HepG2 (cell line): ENCODE measurements around the gene PHTF2. TPM values are rescaled to one million over a fixed set of nuclear protein-coding genes. Genes with fewer than 3 reads are reported as not detected.

ENCODE experiments used
- ATAC-seq: fragments of 200-7000 bp; cut with Tn5 transposase; 3 replicates; pipeline ENCODE4 v1.9.1; 2020; ENCODE audit warnings: mild to moderate bottlenecking, moderate library complexity
- BruUV-seq: library from RNA; stranded (reverse); fragments of 400-500 nt; replicated peaks from 2 replicates; lab custom pipeline; 2021; lab: Mats Ljungman, UMichigan
- CTCF ChIA-PET: fragments of 300-600 bp; formaldehyde crosslinking; extraction: SDS; loops from one replicate; lab custom pipeline; 2021; ENCODE audit warnings: low total read pairs, inconsistent platforms, low intra/inter-chr PET ratio; lab: Yijun Ruan, JAX
- POLR2A ChIA-PET: fragments of 350-600 bp; sonication (Branson Sonifier 250); formaldehyde crosslinking; loops from one replicate; lab custom pipeline; 2020; ENCODE audit warnings: antibody characterized with exemption, inconsistent platforms; lab: Yijun Ruan, JAX
- DNase-seq: peaks from one replicate; pipeline ENCODE4 v3.0.0-alpha.2; 2015; ENCODE audit warnings: low spot score
- FAIRE-seq: peaks from 3 replicates; lab custom pipeline; 2011; peaks lifted over from hg19 to GRCh38; lab: Jason Lieb, UNC
- H2AFZ ChIP-seq: one replicate; pipeline ENCODE4 v1.6.1; 2011; ENCODE audit warnings: low read length, inconsistent platforms
- H3K27ac ChIP-seq: fragments of 300-600 bp; 3 replicates; pipeline ENCODE4 v1.8.0; 2011; ENCODE audit warnings: mixed run types, mild to moderate bottlenecking, mixed read lengths, low read length, inconsistent platforms; ENCODE audit not compliant: insufficient read depth; ENCODE audit errors: extremely low read length
- H3K27me3 ChIP-seq, 2 experiments: fragments of 200-600 bp in 1 of 2; 2 replicates in 1 of 2; 3 replicates in 1 of 2; pipeline versions ENCODE4 v1.6.0 to v1.8.0; 2011; ENCODE audit warnings: low read length in 2 of 2, mild to moderate bottlenecking in 2 of 2, moderate library complexity in 2 of 2, inconsistent platforms in 1 of 2; ENCODE audit not compliant: insufficient read depth in 2 of 2, control insufficient read depth in 1 of 2
- H3K36me3 ChIP-seq, 2 experiments: fragments of 200-600 bp in 1 of 2; replicated peaks in 1 of 2; 2 replicates in 1 of 2; 3 replicates in 1 of 2; pipeline versions ENCODE4 v1.5.1 to v1.8.0; 2011; ENCODE audit warnings: low read length in 2 of 2, inconsistent platforms in 1 of 2; ENCODE audit not compliant: insufficient read depth in 2 of 2, control insufficient read depth in 1 of 2
- H3K4me1 ChIP-seq: 2 replicates; pipeline ENCODE4 v1.5.1; 2012; ENCODE audit warnings: low read length, inconsistent platforms; ENCODE audit not compliant: insufficient read depth
- H3K4me2 ChIP-seq: 2 replicates; pipeline ENCODE4 v1.6.0; 2011; ENCODE audit warnings: low read depth, low read length, inconsistent platforms
- H3K4me3 ChIP-seq, 3 experiments: fragments of 200-600 bp in 1 of 3; sonication (generic), shearing (Covaris generic) in 1 of 3; replicated peaks in 1 of 3; 2 replicates each; pipeline ENCODE4 v1.5.1; 2011 to 2016; ENCODE audit warnings: low read length in 3 of 3, inconsistent platforms in 2 of 3, low read depth in 2 of 3, mild to moderate bottlenecking in 2 of 3, control low read depth in 1 of 3, mixed read lengths in 1 of 3; ENCODE audit not compliant: insufficient read depth in 1 of 3
- H3K79me2 ChIP-seq: one replicate; pipeline ENCODE4 v1.6.1; 2011; ENCODE audit warnings: low read length, inconsistent platforms; ENCODE audit not compliant: insufficient read depth
- H3K9ac ChIP-seq: 2 replicates; pipeline ENCODE4 v1.6.0; 2011; ENCODE audit warnings: mild to moderate bottlenecking, low read depth, low read length, inconsistent platforms; ENCODE audit not compliant: insufficient read depth
- H3K9me3 ChIP-seq: 2 replicates; pipeline ENCODE4 v1.5.1; 2012; ENCODE audit warnings: mild to moderate bottlenecking, low read length
- H4K20me1 ChIP-seq: 2 replicates; pipeline ENCODE4 v1.6.0; 2011; ENCODE audit warnings: inconsistent platforms, mild to moderate bottlenecking, low read length, moderate library complexity; ENCODE audit not compliant: insufficient read depth
- EEA1 ChIP-seq: sonication (generic); formaldehyde crosslinking; IDR thresholded peaks from 2 replicates; pipeline ENCODE4 v1.5.1; 2020; ENCODE audit warnings: mild to moderate bottlenecking, missing genetic modification reagents, borderline replicate concordance
- ELF4 ChIP-seq: sonication (generic); formaldehyde crosslinking; IDR thresholded peaks from 2 replicates; pipeline ENCODE4 v1.5.0; 2020; ENCODE audit warnings: missing genetic modification reagents, mild to moderate bottlenecking, moderate library complexity, borderline replicate concordance
- GATAD2A ChIP-seq: IDR thresholded peaks from 2 replicates; pipeline ENCODE4 v1.6.1; 2016
- HDAC2 ChIP-seq: sonication (generic); formaldehyde crosslinking; IDR thresholded peaks from 2 replicates; pipeline ENCODE4 v1.4.0; 2020; ENCODE audit warnings: missing genetic modification reagents
- JDP2 ChIP-seq: sonication (generic); formaldehyde crosslinking; IDR thresholded peaks from 2 replicates; pipeline ENCODE4 v1.8.1; 2022; ENCODE audit warnings: missing genetic modification reagents, borderline replicate concordance
- KDM5B ChIP-seq: sonication (generic); formaldehyde crosslinking; IDR thresholded peaks from 2 replicates; pipeline ENCODE4 v1.4.0; 2020; ENCODE audit warnings: missing genetic modification reagents, mild to moderate bottlenecking, borderline replicate concordance
- KLF11 ChIP-seq: IDR thresholded peaks from 2 replicates; pipeline ENCODE4 v1.6.1; 2016; ENCODE audit warnings: missing compliant biosample characterization
- SCMH1 ChIP-seq: sonication (generic); formaldehyde crosslinking; IDR thresholded peaks from 2 replicates; pipeline ENCODE4 v1.9.0; 2021; ENCODE audit warnings: missing genetic modification reagents, mild to moderate bottlenecking, borderline replicate concordance
- SIN3A ChIP-seq: IDR thresholded peaks from 2 replicates; pipeline ENCODE4 v1.6.1; 2011; ENCODE audit warnings: low read depth, mild to moderate bottlenecking, control low read depth, low read length, borderline replicate concordance
- TOPORS ChIP-seq: sonication (generic); formaldehyde crosslinking; IDR thresholded peaks from 2 replicates; pipeline ENCODE4 v1.8.0; 2023; ENCODE audit warnings: mild to moderate bottlenecking, missing genetic modification reagents
- ZFP36L1 ChIP-seq: sonication (generic); formaldehyde crosslinking; IDR thresholded peaks from 2 replicates; pipeline ENCODE4 v1.8.0; 2022; ENCODE audit warnings: mild to moderate bottlenecking, missing genetic modification reagents, moderate library complexity
- ZNF207 ChIP-seq: fragments of 450-650 bp; IDR thresholded peaks from 2 replicates; pipeline ENCODE4 v1.6.1; 2016; ENCODE audit warnings: antibody characterized with exemption, borderline replicate concordance
- ZNF382 ChIP-seq: sonication (generic); formaldehyde crosslinking; IDR thresholded peaks from 2 replicates; pipeline ENCODE4 v1.5.0; 2020; ENCODE audit warnings: missing genetic modification reagents, mild to moderate bottlenecking, borderline replicate concordance
- ZNF451 ChIP-seq: sonication (generic); formaldehyde crosslinking; IDR thresholded peaks from 2 replicates; pipeline ENCODE4 v1.5.0; 2020; ENCODE audit warnings: mild to moderate bottlenecking, missing genetic modification reagents
- ZNF747 ChIP-seq: sonication (generic); formaldehyde crosslinking; IDR thresholded peaks from 2 replicates; pipeline ENCODE4 v1.8.1; 2023; ENCODE audit warnings: missing genetic modification reagents, mild to moderate bottlenecking, borderline replicate concordance
- WGBS: methylation state at CpG from one replicate; pipeline ENCODE4 v1.1.6; 2017; ENCODE audit warnings: low lambda C conversion rate; 5-methylcytosine and 5-hydroxymethylcytosine counted together
- in situ Hi-C: cut with HindIII; loops from 2 replicates; pipeline ENCODE4 v1.10.0; 2017; ENCODE audit warnings: low pct_unique_long_range_greater_than_20kb; ENCODE audit not compliant: extremely low pct_ligation_motif_present
- intact Hi-C: fragments of 100-400 bp; cut with micrococcal nuclease; formaldehyde crosslinking; loops from one replicate; pipeline ENCODE4 v1.10.0; 2022; ENCODE audit not compliant: unreplicated experiment
- polyA plus RNA-seq, 8 experiments: library from polyadenylated mRNA; depleted of rRNA in 3 of 8; stranded (reverse) in 7 of 8; unstranded in 1 of 8; fragments of >200 nt; fragmentation: Illumina TruSeq in 4 of 8; extraction: Trizol in 4 of 8; gene quantifications; 2 replicates each; pipeline versions ENCODE4 v1.2.1 to v1.2.3, GENCODE V29; 2011 to 2016; ENCODE audit warnings: low read depth in 4 of 8, missing spikeins in 1 of 8, mixed read lengths in 1 of 8; ENCODE audit not compliant: insufficient read depth in 1 of 8
- total RNA-seq, 5 experiments: library from RNA; depleted of rRNA; stranded (reverse); fragments of >200 nt; fragmentation: Illumina TruSeq; extraction: Trizol; gene quantifications; 2 replicates each; pipeline ENCODE4 v1.2.3, GENCODE V29; 2016; ENCODE audit warnings: low read depth in 1 of 5
- TF ChIP-seq, protein P1 (sequence below): sonication (generic); formaldehyde crosslinking; IDR thresholded peaks from 2 replicates; pipeline ENCODE4 v1.8.0; 2023; ENCODE audit warnings: mild to moderate bottlenecking, missing genetic modification reagents
- TF ChIP-seq, protein P2 (sequence below): IDR thresholded peaks from 2 replicates; pipeline ENCODE4 v1.6.1; 2016; ENCODE audit warnings: mild to moderate bottlenecking, missing biosample characterization, missing genetic modification reagents
- TF ChIP-seq, protein P3 (sequence below): sonication (generic); formaldehyde crosslinking; IDR thresholded peaks from 2 replicates; pipeline ENCODE4 v1.9.0; 2021; ENCODE audit warnings: missing genetic modification reagents, mild to moderate bottlenecking, borderline replicate concordance
- TF ChIP-seq, protein P4 (sequence below): sonication (generic); formaldehyde crosslinking; IDR thresholded peaks from 2 replicates; pipeline ENCODE4 v1.4.0; 2020; ENCODE audit warnings: mild to moderate bottlenecking, missing genetic modification reagents

The PHTF2 gene
- total and polyA plus RNA-seq, 2 of the 13 experiments (the other 11 are each of a cell fraction or from before 2014, with no cell fraction given), result 7.4 to 10.2 TPM

DNA sequence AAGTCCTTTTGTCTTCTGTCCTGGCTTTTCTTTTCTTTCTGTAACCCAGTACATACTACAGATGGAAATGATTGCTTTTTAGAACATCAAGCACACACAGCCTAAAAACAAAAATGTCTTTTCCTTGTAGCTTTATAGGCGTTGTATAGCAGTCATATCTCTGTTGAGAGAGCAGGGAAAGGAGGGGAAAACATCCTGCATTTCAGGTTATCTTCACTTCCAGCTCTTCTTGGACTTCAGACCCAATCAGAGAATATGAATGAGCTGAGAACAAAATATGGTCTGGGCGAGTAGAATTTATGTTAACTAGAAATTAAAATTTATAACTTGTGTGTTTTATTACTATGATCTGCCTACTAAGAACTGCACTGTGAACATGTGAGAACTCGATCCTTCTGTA, 15.0 kb upstream of the PHTF2 start:
- no TSS peak for BruUV-seq
- TF ChIP-seq KDM5B (CRISPR knock-in tag), result no peak
- no peak for TF ChIP-seq HDAC2
- TF ChIP-seq, protein P1, sequence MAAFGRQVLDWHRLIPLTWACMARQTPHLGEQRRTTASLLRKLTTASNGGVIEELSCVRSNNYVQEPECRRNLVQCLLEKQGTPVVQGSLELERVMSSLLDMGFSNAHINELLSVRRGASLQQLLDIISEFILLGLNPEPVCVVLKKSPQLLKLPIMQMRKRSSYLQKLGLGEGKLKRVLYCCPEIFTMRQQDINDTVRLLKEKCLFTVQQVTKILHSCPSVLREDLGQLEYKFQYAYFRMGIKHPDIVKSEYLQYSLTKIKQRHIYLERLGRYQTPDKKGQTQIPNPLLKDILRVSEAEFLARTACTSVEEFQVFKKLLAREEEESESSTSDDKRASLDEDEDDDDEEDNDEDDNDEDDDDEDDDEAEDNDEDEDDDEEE (CRISPR knock-in tag), result no peak
- TF ChIP-seq SCMH1 (CRISPR knock-in tag), result no peak
- no peak for TF ChIP-seq ELF4 (CRISPR knock-in tag)
- TF ChIP-seq, protein P2, sequence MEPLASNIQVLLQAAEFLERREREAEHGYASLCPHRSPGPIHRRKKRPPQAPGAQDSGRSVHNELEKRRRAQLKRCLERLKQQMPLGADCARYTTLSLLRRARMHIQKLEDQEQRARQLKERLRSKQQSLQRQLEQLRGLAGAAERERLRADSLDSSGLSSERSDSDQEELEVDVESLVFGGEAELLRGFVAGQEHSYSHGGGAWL (CRISPR knock-in tag), result no peak
- no peak for TF ChIP-seq TOPORS (CRISPR knock-in tag)
- no peak for TF ChIP-seq JDP2 (CRISPR knock-in tag)
- TF ChIP-seq ZNF451, result no peak
- no peak for TF ChIP-seq EEA1 (CRISPR knock-in tag)
- TF ChIP-seq, protein P3, sequence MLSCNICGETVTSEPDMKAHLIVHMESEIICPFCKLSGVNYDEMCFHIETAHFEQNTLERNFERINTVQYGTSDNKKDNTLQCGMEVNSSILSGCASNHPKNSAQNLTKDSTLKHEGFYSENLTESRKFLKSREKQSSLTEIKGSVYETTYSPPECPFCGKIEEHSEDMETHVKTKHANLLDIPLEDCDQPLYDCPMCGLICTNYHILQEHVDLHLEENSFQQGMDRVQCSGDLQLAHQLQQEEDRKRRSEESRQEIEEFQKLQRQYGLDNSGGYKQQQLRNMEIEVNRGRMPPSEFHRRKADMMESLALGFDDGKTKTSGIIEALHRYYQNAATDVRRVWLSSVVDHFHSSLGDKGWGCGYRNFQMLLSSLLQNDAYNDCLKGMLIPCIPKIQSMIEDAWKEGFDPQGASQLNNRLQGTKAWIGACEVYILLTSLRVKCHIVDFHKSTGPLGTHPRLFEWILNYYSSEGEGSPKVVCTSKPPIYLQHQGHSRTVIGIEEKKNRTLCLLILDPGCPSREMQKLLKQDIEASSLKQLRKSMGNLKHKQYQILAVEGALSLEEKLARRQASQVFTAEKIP (CRISPR knock-in tag), result no peak
- TF ChIP-seq, protein P4, sequence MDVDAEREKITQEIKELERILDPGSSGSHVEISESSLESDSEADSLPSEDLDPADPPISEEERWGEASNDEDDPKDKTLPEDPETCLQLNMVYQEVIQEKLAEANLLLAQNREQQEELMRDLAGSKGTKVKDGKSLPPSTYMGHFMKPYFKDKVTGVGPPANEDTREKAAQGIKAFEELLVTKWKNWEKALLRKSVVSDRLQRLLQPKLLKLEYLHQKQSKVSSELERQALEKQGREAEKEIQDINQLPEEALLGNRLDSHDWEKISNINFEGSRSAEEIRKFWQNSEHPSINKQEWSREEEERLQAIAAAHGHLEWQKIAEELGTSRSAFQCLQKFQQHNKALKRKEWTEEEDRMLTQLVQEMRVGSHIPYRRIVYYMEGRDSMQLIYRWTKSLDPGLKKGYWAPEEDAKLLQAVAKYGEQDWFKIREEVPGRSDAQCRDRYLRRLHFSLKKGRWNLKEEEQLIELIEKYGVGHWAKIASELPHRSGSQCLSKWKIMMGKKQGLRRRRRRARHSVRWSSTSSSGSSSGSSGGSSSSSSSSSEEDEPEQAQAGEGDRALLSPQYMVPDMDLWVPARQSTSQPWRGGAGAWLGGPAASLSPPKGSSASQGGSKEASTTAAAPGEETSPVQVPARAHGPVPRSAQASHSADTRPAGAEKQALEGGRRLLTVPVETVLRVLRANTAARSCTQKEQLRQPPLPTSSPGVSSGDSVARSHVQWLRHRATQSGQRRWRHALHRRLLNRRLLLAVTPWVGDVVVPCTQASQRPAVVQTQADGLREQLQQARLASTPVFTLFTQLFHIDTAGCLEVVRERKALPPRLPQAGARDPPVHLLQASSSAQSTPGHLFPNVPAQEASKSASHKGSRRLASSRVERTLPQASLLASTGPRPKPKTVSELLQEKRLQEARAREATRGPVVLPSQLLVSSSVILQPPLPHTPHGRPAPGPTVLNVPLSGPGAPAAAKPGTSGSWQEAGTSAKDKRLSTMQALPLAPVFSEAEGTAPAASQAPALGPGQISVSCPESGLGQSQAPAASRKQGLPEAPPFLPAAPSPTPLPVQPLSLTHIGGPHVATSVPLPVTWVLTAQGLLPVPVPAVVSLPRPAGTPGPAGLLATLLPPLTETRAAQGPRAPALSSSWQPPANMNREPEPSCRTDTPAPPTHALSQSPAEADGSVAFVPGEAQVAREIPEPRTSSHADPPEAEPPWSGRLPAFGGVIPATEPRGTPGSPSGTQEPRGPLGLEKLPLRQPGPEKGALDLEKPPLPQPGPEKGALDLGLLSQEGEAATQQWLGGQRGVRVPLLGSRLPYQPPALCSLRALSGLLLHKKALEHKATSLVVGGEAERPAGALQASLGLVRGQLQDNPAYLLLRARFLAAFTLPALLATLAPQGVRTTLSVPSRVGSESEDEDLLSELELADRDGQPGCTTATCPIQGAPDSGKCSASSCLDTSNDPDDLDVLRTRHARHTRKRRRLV (CRISPR knock-in tag), result no peak
- no peak for TF ChIP-seq ZNF382 (CRISPR knock-in tag)
- no peak for TF ChIP-seq GATAD2A (CRISPR knock-in tag)
- TF ChIP-seq SIN3A, result no peak
- no peak for TF ChIP-seq ZNF747 (CRISPR knock-in tag)
- TF ChIP-seq KLF11, result no peak
- no peak for TF ChIP-seq ZFP36L1 (CRISPR knock-in tag)
- TF ChIP-seq ZNF207, result no peak

More for the DNA sequence above, 15.0 kb upstream of the PHTF2 start:
- no peak overlapping the region for H3K27ac ChIP-seq
- no peak overlapping the region for H3K9ac ChIP-seq
- in situ Hi-C loops, result no loop called here
- no peak for FAIRE-seq
- no peak overlapping the region for H3K4me2 ChIP-seq
- CTCF ChIA-PET, result no interaction called here
- no peaks in the 10 kb centered on the region for H3K27me3 ChIP-seq
- intact Hi-C loops, result no loop called here
- no peak overlapping the region for H2AFZ ChIP-seq
- POLR2A ChIA-PET, result no interaction called here
- H3K4me3 ChIP-seq, result no peak overlapping the region
- no peak for ATAC-seq
- WGBS, result 97% methylated on average over 3 of the region's 3 CpGs
- H4K20me1 ChIP-seq, result no peaks in the 10 kb centered on the region
- H3K79me2 ChIP-seq, result no peaks in the 10 kb centered on the region
- H3K4me1 ChIP-seq, result peaks cover 14% of the 10 kb centered on the region
- peaks cover 12% of the 10 kb centered on the region for H3K9me3 ChIP-seq
- no peak for DNase-seq
- H3K36me3 ChIP-seq, result peaks cover 3 to 18% of the 10 kb centered on the region in 2 experiments; a peak in 4 of 5 replicates
